GM19351 (cell line): ENCODE data around the gene MRPL14.
"Not testable (repeated sequence)": the region's sequence is repeated elsewhere in the genome, so short reads cannot be mapped to it uniquely, and the experiment has no call there.

Experiments
- ATAC-seq: cut with Tn5 transposase; IDR thresholded peaks from one replicate; pipeline ENCODE4 v1.9.1; 2021; ENCODE audit warnings: mild to moderate bottlenecking, moderate library complexity; ENCODE audit not compliant: unreplicated experiment

Gene MRPL14

GRCh38 chr6:44150317-44150917 is 23.2 kb upstream of the MRPL14 start:
- no peak for ATAC-seq

GRCh38 chr6:44149369-44150012 is 22.2 kb upstream of the MRPL14 start:
- ATAC-seq: no peak

DNA sequence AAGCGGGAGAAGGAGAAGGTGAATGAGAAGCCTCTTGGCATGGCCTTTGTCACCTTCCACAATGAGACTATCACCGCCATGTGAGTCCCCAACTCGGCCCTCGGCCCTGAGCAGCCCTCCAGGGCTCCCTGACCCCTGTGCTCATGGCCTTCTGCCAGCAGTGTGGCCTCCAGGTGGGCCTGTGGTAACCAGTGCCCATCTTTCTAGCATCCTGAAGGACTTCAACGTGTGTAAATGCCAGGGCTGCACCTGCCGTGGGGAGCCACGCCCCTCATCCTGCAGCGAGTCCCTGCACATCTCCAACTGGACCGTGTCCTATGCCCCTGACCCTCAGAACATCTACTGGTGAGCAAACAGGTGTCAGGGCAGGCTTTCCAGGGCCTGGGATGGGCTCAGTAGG is 21.1 kb upstream of the MRPL14 start:
- no peak for ATAC-seq

DNA sequence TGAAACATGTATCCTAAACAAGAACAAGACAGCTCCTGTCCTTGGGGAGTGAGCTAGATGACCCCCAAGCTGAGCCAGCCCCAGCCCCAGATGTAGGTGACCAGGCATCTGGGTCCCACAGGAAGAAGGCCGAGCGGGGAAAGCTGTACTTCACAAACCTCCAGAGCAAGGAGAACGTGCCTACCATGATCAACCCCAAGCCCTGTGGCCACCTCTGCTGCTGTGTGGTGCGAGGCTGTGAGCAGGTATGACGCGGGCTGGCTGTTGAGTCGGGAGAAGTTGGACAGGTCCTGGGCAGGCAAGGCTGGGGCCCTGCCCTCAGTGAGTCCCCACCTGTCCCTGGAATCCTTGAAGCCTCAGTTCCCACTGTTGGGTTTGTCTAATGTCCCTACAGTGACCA is 20.0 kb upstream of the MRPL14 start:
- no peak for ATAC-seq

DNA sequence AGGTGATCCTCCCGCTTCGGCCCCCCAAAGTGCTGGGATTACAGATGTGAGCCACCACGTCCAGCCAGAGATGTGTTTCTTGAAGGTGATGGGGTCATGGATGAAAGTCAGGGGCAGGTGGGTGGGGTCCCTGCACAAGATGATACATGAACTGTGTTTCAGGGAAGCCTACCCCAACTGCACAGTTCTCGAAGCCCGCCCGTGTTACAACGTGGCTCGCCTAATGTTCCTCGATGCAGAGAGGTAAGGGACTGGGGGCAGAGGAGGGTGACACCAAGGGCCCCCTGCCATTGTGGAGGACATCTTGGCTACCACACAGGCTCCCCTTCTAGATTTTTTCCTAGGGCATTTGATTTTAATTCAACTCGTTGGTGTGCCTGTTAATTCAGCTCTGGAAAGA is 19.4 kb upstream of the MRPL14 start:
- ATAC-seq: no peak

- ATAC-seq: no peak
Observed at GRCh38 chr6:44145839-44146238, 18.6 kb upstream of the MRPL14 start.

DNA sequence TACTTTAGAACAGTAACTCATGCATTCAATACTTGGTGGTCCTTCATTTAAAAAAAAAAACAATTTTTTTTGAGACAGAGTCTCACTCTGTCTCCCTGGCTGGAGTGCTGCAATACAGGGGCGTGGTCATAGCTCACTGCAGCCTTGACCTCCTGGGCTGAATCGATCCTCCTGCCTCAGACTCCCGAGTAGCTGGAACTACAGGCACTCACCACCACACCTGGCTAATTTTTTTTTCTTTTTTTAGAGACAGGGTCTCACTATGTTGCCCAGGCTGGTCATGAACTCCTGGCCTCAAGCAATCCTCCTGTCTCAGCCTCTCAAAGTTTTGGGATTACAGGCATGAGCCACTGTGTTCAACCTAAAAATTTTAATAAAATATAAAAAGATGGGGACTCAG is 17.3 kb upstream of the MRPL14 start:
- ATAC-seq: not testable (repeated sequence)

DNA sequence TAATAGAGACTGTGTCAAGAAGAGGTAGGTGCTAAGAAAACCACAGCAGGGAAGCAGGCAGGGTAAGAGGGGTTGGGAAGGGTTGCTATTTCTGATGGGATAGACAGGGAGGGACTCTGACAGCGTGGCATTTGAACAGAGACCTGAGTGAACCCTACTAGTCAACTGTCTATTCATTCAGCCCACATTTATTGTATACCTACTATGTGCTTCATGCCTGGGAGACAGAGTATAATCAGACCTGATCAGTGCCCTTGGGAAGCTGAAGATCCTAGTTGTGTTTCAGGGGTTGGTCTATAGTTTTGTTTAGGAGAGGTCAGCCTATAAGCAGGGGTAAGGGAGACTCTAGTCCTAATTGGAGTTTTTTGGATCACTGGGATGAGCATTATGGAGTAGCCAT is 16.5 kb upstream of the MRPL14 start:
- ATAC-seq: no peak

DNA sequence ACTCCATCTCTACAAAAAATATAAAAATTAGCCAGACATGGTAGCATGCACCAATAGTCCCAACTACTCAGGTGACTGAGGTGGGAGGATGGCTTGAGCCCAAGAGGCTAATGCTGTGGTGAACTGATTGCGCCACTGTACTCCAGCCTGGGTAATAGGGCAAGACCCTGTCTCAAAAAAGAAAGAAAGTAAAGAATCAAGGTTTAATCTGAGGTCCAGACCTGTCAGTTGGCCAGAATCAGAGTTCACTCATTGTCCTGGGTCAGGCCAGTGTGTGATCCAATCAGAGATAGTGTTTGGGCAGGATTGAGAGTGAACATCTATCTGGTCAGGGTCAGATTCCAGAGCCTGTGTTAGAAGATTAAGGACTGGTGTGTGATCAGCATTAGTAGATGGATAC is 15.6 kb upstream of the MRPL14 start:
- no peak for ATAC-seq

- ATAC-seq: no peak
Observed at GRCh38 chr6:44139351-44139743, 12.1 kb upstream of the MRPL14 start.

DNA sequence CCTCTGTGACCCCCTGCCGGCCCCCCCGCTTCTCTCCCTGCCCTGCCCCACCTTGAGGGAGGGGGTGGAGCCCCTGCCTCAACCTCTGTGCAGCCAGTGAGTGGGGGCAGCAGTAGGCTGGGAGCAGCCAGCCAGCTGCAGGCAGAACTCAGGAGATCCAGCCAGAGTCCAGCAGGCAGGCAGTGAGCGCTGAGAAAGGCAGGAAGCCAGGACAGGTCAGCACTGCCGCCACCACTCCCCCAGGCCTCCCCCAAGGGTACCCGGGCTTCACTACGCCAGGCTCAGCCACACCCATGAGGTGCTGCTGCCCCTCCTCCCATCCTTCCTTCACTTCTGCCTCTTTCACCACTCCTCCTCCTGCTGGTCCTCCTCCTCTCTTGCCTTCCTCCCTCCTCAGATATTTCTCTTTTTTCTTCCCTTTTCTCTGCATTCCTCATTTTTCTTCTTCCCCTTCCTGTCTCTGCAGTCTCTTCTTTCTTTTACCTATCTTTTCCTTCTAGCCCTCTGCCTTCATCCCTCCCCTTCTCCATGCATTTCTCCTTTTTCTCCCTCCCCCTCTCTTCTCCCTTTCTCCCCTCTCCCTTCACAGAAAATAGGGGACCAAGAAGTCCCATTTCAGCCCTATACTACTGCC is 11.6 kb upstream of the MRPL14 start:
- ATAC-seq: no peak

DNA sequence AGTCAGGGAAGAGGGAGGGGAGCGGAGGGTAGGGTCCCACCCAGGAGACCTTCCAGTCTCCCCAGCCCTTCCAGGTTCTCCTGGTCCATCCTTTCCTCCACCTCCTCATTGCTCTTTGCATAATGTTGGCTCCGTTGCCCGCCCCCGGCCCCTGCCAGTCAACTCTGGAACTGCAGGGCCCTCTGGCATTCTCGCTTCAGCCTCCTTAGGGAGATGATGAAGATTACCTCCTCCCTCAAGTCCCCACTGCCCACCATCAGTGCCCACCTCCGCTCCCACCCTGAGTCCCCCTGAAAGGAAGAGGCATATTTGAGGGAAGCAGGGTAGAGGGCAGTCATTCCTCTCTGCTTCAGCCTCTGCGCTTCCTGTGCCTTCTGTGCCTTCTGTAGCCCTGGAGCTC is 8.6 kb upstream of the MRPL14 start:
- no peak for ATAC-seq

- ATAC-seq: no peak
Observed at GRCh38 chr6:44135173-44135758, 8.0 kb upstream of the MRPL14 start.

GRCh38 chr6:44133981-44134711 is 6.9 kb upstream of the MRPL14 start:
- ATAC-seq: no peak

- ATAC-seq: no peak
Observed at GRCh38 chr6:44133003-44133931, 6.0 kb upstream of the MRPL14 start.

- ATAC-seq: no peak
Observed at GRCh38 chr6:44132476-44132875, 5.2 kb upstream of the MRPL14 start.

DNA sequence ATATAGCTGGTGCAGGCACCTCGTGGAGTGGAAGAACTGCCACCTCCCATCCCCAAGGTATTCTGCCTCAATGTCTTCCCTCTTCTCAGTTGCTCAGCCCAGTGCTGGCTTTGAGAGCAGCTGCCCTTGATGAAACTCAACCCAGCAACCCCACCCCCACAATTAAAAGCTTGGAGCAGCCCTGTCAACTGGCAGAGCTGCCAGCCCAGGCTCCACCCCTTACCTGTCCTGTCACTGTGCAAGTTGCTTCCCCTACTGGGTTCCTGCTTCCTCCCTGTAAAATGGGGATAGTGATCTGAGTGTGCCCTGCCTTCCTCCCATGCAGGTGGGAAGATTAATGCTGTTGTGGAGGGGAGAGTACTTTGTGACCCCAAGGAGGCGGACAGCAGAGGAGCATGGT is 4.6 kb upstream of the MRPL14 start:
- ATAC-seq: no peak

DNA sequence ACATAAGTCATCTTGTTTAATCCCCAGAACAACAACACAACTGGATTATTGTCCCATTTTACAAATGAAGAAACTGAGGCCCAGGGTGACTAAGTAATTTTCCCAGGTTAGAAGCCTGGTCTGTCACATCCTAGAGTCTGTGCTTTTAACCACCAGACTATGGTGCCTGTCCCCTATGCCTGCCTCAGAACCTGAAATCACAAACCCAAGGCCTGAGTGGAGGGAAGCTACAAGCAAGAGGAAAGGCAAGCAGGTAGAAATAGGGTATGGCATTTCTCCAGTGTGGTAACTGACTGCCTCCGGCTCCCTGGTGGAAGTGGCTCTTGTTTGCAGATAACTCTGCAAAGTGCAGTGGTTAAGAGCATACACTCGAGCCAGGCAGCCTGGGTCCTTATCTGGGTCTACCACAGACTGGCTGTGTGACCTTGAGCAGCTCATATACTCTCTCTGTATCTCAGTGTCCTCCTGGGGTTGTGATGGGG is 2.6 kb upstream of the MRPL14 start:
- ATAC-seq: no peak

- peak; percentile 43 for ATAC-seq
Observed at GRCh38 chr6:44128020-44128917, 1.0 kb upstream of the MRPL14 start.
